ENCODE data around the gene PRORP.

GRCh38 chr14:35158951-35159653 is 36.8 kb downstream of the PRORP start:
- TF ChIP-seq EZH2phosphoT487 (IDR thresholded peaks at IDR 0.05; ENCODE audit: low read length), result no peak
- TF ChIP-seq, protein P1, sequence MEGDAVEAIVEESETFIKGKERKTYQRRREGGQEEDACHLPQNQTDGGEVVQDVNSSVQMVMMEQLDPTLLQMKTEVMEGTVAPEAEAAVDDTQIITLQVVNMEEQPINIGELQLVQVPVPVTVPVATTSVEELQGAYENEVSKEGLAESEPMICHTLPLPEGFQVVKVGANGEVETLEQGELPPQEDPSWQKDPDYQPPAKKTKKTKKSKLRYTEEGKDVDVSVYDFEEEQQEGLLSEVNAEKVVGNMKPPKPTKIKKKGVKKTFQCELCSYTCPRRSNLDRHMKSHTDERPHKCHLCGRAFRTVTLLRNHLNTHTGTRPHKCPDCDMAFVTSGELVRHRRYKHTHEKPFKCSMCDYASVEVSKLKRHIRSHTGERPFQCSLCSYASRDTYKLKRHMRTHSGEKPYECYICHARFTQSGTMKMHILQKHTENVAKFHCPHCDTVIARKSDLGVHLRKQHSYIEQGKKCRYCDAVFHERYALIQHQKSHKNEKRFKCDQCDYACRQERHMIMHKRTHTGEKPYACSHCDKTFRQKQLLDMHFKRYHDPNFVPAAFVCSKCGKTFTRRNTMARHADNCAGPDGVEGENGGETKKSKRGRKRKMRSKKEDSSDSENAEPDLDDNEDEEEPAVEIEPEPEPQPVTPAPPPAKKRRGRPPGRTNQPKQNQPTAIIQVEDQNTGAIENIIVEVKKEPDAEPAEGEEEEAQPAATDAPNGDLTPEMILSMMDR (IDR thresholded peaks at IDR 0.05; ENCODE audit: low read length), result no peak
